ENCODE results near the gene NUP205. TPM values are rescaled to one million over a fixed set of nuclear protein-coding genes. Genes with fewer than 3 reads are reported as not detected.

NUP205 gene
- total RNA-seq, 6 experiments from 2014 or later = 32.3 to 54.7 (median 49.9) TPM

GRCh38 chr7:135681762-135682161, 124.0 kb downstream of the NUP205 start:
- no peaks in the 10 kb centered on the region for H3K9me3 Mint-ChIP-seq
- no peak for DNase-seq
- H3K4me3 Mint-ChIP-seq = no peak overlapping the region
- peaks cover 75% of the 10 kb centered on the region for H3K4me1 Mint-ChIP-seq (ENCODE audit: low read depth)
- no peak overlapping the region for H3K27ac Mint-ChIP-seq
- peaks cover 30% of the 10 kb centered on the region for H3K36me3 Mint-ChIP-seq (ENCODE audit: low read depth)
- no peaks in the 10 kb centered on the region; the same call in 1 of the 2 replicates for H3K27me3 Mint-ChIP-seq (ENCODE audit: insufficient read depth)
- TF ChIP-seq CTCF (IDR thresholded peaks at IDR 0.05) = no peak

- no peak for TF ChIP-seq CTCF (IDR thresholded peaks at IDR 0.05)
- H3K27ac Mint-ChIP-seq = peak overlapping the region; percentile 70
- H3K4me3 Mint-ChIP-seq = no peak overlapping the region
- no peak for DNase-seq
- H3K27me3 Mint-ChIP-seq (ENCODE audit: insufficient read depth) = no peaks in the 10 kb centered on the region; the same call in 1 of the 2 replicates
- peaks cover 28% of the 10 kb centered on the region for H3K36me3 Mint-ChIP-seq (ENCODE audit: low read depth)
- no peaks in the 10 kb centered on the region for H3K9me3 Mint-ChIP-seq
- H3K4me1 Mint-ChIP-seq (ENCODE audit: low read depth) = peaks cover 73% of the 10 kb centered on the region
Measured at GRCh38 chr7:135682191-135682590, 124.5 kb downstream of the NUP205 start.

GRCh38 chr7:135683609-135684008, 125.9 kb downstream of the NUP205 start:
- no peaks in the 10 kb centered on the region for H3K9me3 Mint-ChIP-seq
- peak overlapping the region; percentile 77 for H3K27ac Mint-ChIP-seq
- peaks cover 27% of the 10 kb centered on the region for H3K36me3 Mint-ChIP-seq (ENCODE audit: low read depth)
- no peaks in the 10 kb centered on the region; the same call in 1 of the 2 replicates for H3K27me3 Mint-ChIP-seq (ENCODE audit: insufficient read depth)
- H3K4me1 Mint-ChIP-seq (ENCODE audit: low read depth) = peaks cover 63% of the 10 kb centered on the region
- no peak for DNase-seq
- no peak for TF ChIP-seq CTCF (IDR thresholded peaks at IDR 0.05)
- no peak overlapping the region for H3K4me3 Mint-ChIP-seq

- Mint-ChIP-seq H3K36me3 (ENCODE audit: low read depth) (peaks cover 29% of the 10 kb centered on the region), H3K4me1 (ENCODE audit: low read depth) (peaks cover 59% of the 10 kb centered on the region), H3K9me3 (no peaks in the 10 kb centered on the region), H3K4me3 (peak overlapping the region; percentile 17; the same call in 1 of the 2 replicates), H3K27me3 (ENCODE audit: insufficient read depth) (no peaks in the 10 kb centered on the region; the same call in 1 of the 2 replicates), H3K27ac (peak overlapping the region; percentile 77)
- TF ChIP-seq CTCF (IDR thresholded peaks at IDR 0.05) = no peak
- DNase-seq = peak; percentile 55
Measured at GRCh38 chr7:135684136-135684535, 126.4 kb downstream of the NUP205 start.

GRCh38 chr7:135684699-135685098, 127.0 kb downstream of the NUP205 start:
- no peak for DNase-seq
- Mint-ChIP-seq H3K27me3 (ENCODE audit: insufficient read depth) (no peaks in the 10 kb centered on the region; the same call in 1 of the 2 replicates), H3K27ac (peak overlapping the region; percentile 77), H3K36me3 (ENCODE audit: low read depth) (peaks cover 30% of the 10 kb centered on the region), H3K4me1 (ENCODE audit: low read depth) (peaks cover 58% of the 10 kb centered on the region), H3K9me3 (no peaks in the 10 kb centered on the region), H3K4me3 (peak overlapping the region; percentile 1; the same call in 1 of the 2 replicates)
- no peak for TF ChIP-seq CTCF (IDR thresholded peaks at IDR 0.05)
